HFF-Myc (cell line): ENCODE measurements around the gene SERINC3.
A peak's percentile ranks its signal among the peaks of the same experiment; 100 is the strongest.
"Not testable (repeated sequence)": the region's sequence is repeated elsewhere in the genome, so short reads cannot be mapped to it uniquely, and the experiment has no call there.

Source experiments
- DNase-seq: peaks from one replicate; pipeline ENCODE4 v3.0.0-alpha.2; 2011; ENCODE audit warnings: low read depth; ENCODE audit errors: extremely low read depth
- H3K4me3 ChIP-seq: replicated peaks from 2 replicates; pipeline ENCODE4 v1.5.1; 2011; ENCODE audit warnings: low read depth, mild to moderate bottlenecking, control low read depth, low read length
- TF ChIP-seq, protein P1 (sequence below): IDR thresholded peaks from 2 replicates; pipeline ENCODE4 v1.5.1; 2012; ENCODE audit warnings: mild to moderate bottlenecking, low read depth, low read length, control low read depth; ENCODE audit errors: missing control alignments

SERINC3 gene

GRCh38 chr20:44521484-44522481, at the start of gene SERINC3:
Gene SERINC3, minus strand, starts transcription at chr20:44522070. Its CDS starts 119 bp downstream, at chr20:44521951.
- TF ChIP-seq, protein P1, sequence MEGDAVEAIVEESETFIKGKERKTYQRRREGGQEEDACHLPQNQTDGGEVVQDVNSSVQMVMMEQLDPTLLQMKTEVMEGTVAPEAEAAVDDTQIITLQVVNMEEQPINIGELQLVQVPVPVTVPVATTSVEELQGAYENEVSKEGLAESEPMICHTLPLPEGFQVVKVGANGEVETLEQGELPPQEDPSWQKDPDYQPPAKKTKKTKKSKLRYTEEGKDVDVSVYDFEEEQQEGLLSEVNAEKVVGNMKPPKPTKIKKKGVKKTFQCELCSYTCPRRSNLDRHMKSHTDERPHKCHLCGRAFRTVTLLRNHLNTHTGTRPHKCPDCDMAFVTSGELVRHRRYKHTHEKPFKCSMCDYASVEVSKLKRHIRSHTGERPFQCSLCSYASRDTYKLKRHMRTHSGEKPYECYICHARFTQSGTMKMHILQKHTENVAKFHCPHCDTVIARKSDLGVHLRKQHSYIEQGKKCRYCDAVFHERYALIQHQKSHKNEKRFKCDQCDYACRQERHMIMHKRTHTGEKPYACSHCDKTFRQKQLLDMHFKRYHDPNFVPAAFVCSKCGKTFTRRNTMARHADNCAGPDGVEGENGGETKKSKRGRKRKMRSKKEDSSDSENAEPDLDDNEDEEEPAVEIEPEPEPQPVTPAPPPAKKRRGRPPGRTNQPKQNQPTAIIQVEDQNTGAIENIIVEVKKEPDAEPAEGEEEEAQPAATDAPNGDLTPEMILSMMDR = no peak
- H3K4me3 ChIP-seq = peak within 1 kb of the TSS; percentile 97
- DNase-seq = peak; percentile 63

DNA sequence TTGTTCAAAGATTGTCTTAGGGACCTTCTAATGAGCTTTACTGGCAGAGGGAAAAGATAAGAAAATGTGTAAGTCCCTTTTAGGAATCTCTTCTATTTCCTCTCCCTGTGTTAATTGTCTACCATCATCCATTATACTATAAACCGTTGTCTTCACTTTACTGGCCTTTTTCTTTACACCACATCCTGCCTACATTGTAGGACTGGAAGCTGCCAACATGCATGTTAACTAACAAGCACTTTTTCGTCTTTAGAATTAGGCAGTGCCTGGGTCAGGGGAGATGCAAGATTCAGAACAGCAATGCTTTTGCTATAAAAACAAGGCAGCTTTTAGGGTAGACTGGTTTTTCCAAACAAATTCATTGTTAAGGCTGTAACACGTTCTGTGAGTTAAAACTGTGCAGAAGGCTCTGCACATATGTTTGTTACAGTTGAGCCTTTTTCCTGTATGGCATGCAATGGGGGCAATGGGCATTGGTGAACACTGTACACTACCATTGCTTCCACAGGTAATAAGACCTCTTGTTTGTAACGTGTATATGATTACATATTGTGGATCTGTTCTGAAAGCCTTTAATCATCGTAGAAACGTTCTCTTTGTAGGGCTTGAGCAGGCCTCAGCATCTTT, 49.6 kb upstream of the SERINC3 start:
- no peak for DNase-seq
- H3K4me3 ChIP-seq = no peak overlapping the region
- TF ChIP-seq, protein P1 = no peak

- no peak for DNase-seq
- H3K4me3 ChIP-seq = no peak overlapping the region
- TF ChIP-seq, protein P1 = no peak
Observed at GRCh38 chr20:44570367-44570766, 48.5 kb upstream of the SERINC3 start.

DNA sequence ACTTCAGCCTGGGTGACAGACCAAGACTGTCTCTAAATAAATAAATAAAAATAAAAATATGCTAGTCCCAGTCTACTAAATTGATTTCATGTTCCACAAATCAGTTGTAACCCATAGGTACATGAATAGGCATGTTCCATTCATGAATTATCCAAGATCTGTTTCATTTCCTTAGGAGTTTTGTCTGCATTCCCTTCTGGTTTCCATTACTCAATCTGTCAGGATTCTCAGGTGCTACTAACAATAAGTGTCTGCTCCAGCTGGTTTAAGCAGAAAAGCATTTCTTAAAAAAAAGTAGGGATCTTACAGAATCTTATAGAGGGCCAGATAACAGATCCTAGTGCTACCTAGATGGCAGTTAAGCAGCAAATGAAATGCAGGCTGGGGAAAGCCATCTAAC, 44.9 kb upstream of the SERINC3 start:
- TF ChIP-seq, protein P1 = no peak
- no peak for DNase-seq
- no peak overlapping the region for H3K4me3 ChIP-seq

DNA sequence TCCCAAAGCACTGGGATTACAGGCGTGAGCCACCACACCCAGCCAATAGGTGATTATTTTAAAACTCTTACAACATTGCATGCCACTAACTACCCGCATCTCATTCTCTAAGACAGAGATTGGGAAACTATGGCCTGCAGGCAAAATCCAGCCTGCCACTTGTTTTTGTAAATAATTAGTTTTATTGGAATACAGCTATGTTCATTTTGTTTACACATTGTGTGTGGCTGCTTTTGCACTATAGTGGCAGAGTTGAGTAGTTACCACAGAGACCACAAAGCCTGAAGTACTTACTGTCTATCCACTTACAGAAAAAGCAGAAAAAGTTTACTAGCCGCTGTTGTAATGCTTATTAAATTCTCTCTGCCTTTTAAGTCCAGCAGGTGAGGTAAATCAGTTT, 44.1 kb upstream of the SERINC3 start:
- TF ChIP-seq, protein P1 = no peak
- H3K4me3 ChIP-seq = no peak overlapping the region
- DNase-seq = no peak

- no peak overlapping the region for H3K4me3 ChIP-seq
- DNase-seq = no peak
- TF ChIP-seq, protein P1 = no peak
Observed at GRCh38 chr20:44561876-44562275, 40.0 kb upstream of the SERINC3 start.

DNA sequence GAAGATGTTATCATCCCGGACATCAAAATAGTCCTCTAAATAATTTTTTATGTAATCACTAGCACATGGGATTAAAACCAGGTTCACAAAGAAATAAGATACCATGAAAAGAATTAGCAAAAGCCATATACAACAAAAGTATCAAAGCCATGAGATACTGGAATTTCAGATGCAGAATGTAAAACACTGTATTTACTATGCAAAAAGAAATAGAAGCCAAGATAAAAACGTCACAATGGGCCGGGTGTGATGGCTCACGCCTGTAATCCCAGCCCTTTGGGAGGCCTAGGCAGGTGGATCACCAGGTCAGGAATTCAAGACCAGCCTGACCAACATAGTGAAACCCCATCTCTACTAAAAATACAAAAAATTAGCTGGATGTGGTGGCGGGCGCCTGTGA, 38.9 kb upstream of the SERINC3 start:
- not testable (repeated sequence) for H3K4me3 ChIP-seq, DNase-seq
